CD4-positive, alpha-beta T cell treated with Interleukin-2 at 100 ng/mL for 4 hours (primary cell): Measurements from ENCODE around the gene CRHR2.

Experiments
- DNase-seq: peaks from one replicate; pipeline ENCODE4 v3.0.0-alpha.2; 2020; ENCODE audit warnings: low spot score

CRHR2 gene

DNA sequence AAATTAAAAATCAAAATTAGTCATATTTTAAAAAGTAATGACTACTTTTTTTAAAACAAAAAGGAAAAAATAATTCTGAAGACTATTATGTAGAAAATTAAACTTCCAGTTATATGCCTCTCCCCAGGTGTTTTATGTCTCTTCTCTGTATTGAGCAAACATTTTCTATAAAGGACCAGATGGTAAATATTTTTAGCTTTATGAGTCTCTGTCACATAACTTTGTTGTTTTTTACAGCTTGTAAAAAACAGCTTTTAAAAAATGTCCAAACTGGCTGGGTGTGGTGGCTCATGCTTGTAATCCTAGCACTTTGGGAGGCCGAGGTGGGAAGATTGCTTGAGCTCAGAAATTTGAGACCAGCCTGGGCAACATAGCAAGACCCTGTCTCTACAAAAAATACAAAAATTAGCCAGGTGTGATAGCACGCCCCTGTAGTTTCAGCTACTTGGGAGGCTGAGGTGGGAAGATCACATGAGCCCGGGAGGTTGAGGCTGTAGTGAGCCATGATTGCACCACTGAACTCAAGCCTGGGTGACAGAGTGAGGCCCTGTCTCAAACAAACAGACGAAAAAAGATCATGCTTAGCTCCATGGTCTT, 64.1 kb downstream of the CRHR2 start:
- no peak for DNase-seq

GRCh38 chr7:30617359-30617758, 64.9 kb downstream of the CRHR2 start:
- DNase-seq, result no peak

DNA sequence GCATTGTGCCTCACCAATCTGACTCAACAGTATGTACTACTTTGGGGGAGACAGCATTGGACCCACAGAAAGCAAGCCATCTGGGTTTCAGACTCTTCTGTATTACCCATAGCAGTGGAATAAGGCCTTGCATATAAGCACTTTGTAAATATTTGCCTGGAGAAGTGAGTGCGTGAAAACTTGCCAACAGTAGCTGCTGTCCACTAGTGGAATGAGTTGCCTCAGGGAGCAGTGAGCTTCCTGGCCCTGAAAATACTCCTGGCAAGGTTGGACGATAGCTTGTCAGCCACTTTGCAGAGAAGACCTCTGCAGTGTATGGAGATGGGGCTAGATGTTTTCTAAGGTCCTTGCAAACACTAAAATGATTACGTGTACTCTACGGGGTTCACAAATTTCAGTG, 65.9 kb downstream of the CRHR2 start:
- DNase-seq, result no peak

- no peak for DNase-seq
These were observed 68.6 kb downstream of the CRHR2 start for GRCh38 chr7:30613366-30614325.

- no peak for DNase-seq
These were observed 69.5 kb downstream of the CRHR2 start for GRCh38 chr7:30612658-30613265.

- DNase-seq, result no peak
These were observed 76.4 kb downstream of the CRHR2 start for GRCh38 chr7:30605832-30606231.

DNA sequence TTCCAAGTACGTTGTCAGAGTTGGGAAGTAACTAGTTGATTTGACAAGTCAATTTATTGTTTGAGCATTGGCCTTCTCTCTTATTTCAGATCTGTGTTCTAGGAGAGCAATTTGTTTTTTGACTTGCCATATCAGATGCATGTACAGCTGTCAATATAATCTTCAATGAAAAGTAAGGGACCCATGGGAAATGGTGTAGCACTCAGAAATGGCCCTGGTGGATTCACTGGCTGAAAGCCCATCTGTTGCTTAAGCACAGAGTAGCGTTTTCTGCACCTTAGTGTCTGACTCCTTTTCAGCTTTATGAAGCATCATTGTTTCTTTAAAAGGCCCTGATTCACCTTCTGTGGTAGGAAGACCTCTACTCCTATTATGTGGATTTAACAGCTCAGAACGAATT, 77.4 kb downstream of the CRHR2 start:
- DNase-seq, result no peak
